Fibroblast of lung (primary cell): ENCODE data around the gene SPTB. TPM values are rescaled to one million over a fixed set of nuclear protein-coding genes. Genes with fewer than 3 reads are reported as not detected.

Experiments
- DNase-seq, 2 donors: peaks; one replicate each; pipeline versions ENCODE4 v3.0.0 to v3.0.0-alpha.2; 2010; ENCODE audit warnings: low read depth in 2 of 2
- H2AFZ ChIP-seq: 2 replicates; pipeline ENCODE4 v1.5.1; 2012; ENCODE audit warnings: low read length, control low read depth, inconsistent platforms
- H3K27ac ChIP-seq: 2 replicates; pipeline ENCODE4 v1.5.1; 2011; ENCODE audit warnings: low read length, control low read depth; ENCODE audit not compliant: insufficient read depth
- H3K27me3 ChIP-seq: 2 replicates; pipeline ENCODE4 v1.5.1; 2011; ENCODE audit warnings: mild to moderate bottlenecking, low read length; ENCODE audit not compliant: control insufficient read depth, insufficient read depth
- H3K36me3 ChIP-seq: 2 replicates; pipeline ENCODE4 v1.5.1; 2011; ENCODE audit warnings: low read length; ENCODE audit not compliant: control insufficient read depth, insufficient read depth
- H3K4me1 ChIP-seq: 2 replicates; pipeline ENCODE4 v1.5.1; 2011; ENCODE audit warnings: low read length; ENCODE audit not compliant: control insufficient read depth, insufficient read depth; ENCODE audit errors: extremely low read depth
- H3K4me2 ChIP-seq: 2 replicates; pipeline ENCODE4 v1.5.1; 2011; ENCODE audit warnings: low read length, control low read depth; ENCODE audit not compliant: insufficient read depth; ENCODE audit errors: extremely low read depth
- H3K4me3 ChIP-seq, 4 experiments: fragments of 200-600 bp in 1 of 4; sonication (generic) in 1 of 4; replicated peaks in 1 of 4; 2 replicates each; pipeline ENCODE4 v1.5.1; 2011 to 2016; ENCODE audit warnings: low read length in 4 of 4, low read depth in 3 of 4, mild to moderate bottlenecking in 3 of 4, control low read depth in 2 of 4, inconsistent platforms in 1 of 4, mixed read lengths in 1 of 4; ENCODE audit not compliant: insufficient read depth in 1 of 4; ENCODE audit errors: control extremely low read depth in 1 of 4
- H3K79me2 ChIP-seq: 2 replicates; pipeline ENCODE4 v1.5.1; 2012; ENCODE audit warnings: mild to moderate bottlenecking, low read length, inconsistent platforms; ENCODE audit not compliant: control insufficient read depth, insufficient read depth
- H3K9ac ChIP-seq: 2 replicates; pipeline ENCODE4 v1.5.1; 2011; ENCODE audit warnings: mild to moderate bottlenecking, low read length, control low read depth; ENCODE audit not compliant: insufficient read depth
- H3K9me3 ChIP-seq: 2 replicates; pipeline ENCODE4 v1.5.1; 2012; ENCODE audit warnings: low read depth, low read length; ENCODE audit not compliant: control insufficient read depth, insufficient read depth
- H4K20me1 ChIP-seq: 2 replicates; pipeline ENCODE4 v1.5.1; 2011; ENCODE audit warnings: low read length; ENCODE audit not compliant: control insufficient read depth, insufficient read depth; ENCODE audit errors: extremely low read depth
- CTCF ChIP-seq, 2 donors: IDR thresholded peaks in 1 of 2; conservative IDR thresholded peaks in 1 of 2; 1 replicate in 1 of 2; 2 replicates in 1 of 2; pipeline ENCODE4 v1.5.1; 2011 to 2012; ENCODE audit warnings: low read length in 2 of 2, control low read depth in 1 of 2, inconsistent platforms in 1 of 2, low read depth in 1 of 2, mild to moderate bottlenecking in 1 of 2
- EZH2 ChIP-seq: IDR thresholded peaks from 2 replicates; pipeline ENCODE4 v1.5.1; 2012; ENCODE audit warnings: low read length, control low read depth, mild to moderate bottlenecking; ENCODE audit errors: missing control alignments
- polyA plus RNA-seq, 2 donors: library from polyadenylated mRNA; depleted of rRNA in 1 of 2; stranded (reverse) in 1 of 2; unstranded in 1 of 2; fragments of >200 nt; gene quantifications; 2 replicates each; pipeline ENCODE4 v1.2.1, GENCODE V29; 2011 to 2012; ENCODE audit warnings: missing spikeins in 1 of 2
- total RNA-seq: library from RNA; depleted of rRNA; stranded (reverse); fragments of >200 nt; gene quantifications from 2 replicates; pipeline ENCODE4 v1.2.1, GENCODE V29; 2014

Gene SPTB
- total and polyA plus RNA-seq, 2 donors (not counting 1 experiment from before 2014, with no cell fraction given), result not detected

GRCh38 chr14:64877846-64878245 lies 1.9 kb downstream of the SPTB start:
- Histone ChIP-seq H3K36me3 (no peaks in the 10 kb centered on the region), H3K27ac (no peak overlapping the region), H3K4me3 (no peak overlapping the region), H3K27me3 (peaks cover 48% of the 10 kb centered on the region), H3K79me2 (no peaks in the 10 kb centered on the region), H3K9ac (no peak overlapping the region), H2AFZ (no peak overlapping the region), H4K20me1 (no peaks in the 10 kb centered on the region), H3K4me1 (no peaks in the 10 kb centered on the region), H3K4me2 (no peak overlapping the region), H3K9me3 (no peaks in the 10 kb centered on the region)
- DNase-seq, result no peak
- TF ChIP-seq EZH2 (no peak), CTCF (conservative IDR thresholded peaks at IDR 0.05 in 1 of 2, IDR thresholded peaks at IDR 0.05 in 1 of 2; ENCODE audit: low read depth in 1 of 2, low read length in 2 of 2) (no peak)

GRCh38 chr14:64875350-64875749 lies 4.4 kb downstream of the SPTB start:
- peaks cover 29% of the 10 kb centered on the region for H3K27me3 ChIP-seq
- no peak for TF ChIP-seq CTCF (conservative IDR thresholded peaks at IDR 0.05 in 1 of 2, IDR thresholded peaks at IDR 0.05 in 1 of 2; ENCODE audit: low read depth in 1 of 2, low read length in 2 of 2)
- TF ChIP-seq EZH2, result no peak

GRCh38 chr14:64873506-64874219 lies 6.0 kb downstream of the SPTB start:
- H3K4me1 ChIP-seq, result no peaks in the 10 kb centered on the region
- H3K4me3 ChIP-seq, result no peak overlapping the region
- H3K36me3 ChIP-seq, result no peaks in the 10 kb centered on the region
- no peaks in the 10 kb centered on the region for H3K79me2 ChIP-seq
- TF ChIP-seq CTCF (conservative IDR thresholded peaks at IDR 0.05 in 1 of 2, IDR thresholded peaks at IDR 0.05 in 1 of 2; ENCODE audit: low read depth in 1 of 2, low read length in 2 of 2) (no peak), EZH2 (no peak)
- no peaks in the 10 kb centered on the region for H3K9me3 ChIP-seq
- peaks cover 19% of the 10 kb centered on the region for H3K27me3 ChIP-seq
- no peak overlapping the region for H3K27ac ChIP-seq
- H4K20me1 ChIP-seq, result no peaks in the 10 kb centered on the region
- no peak overlapping the region for H3K9ac ChIP-seq
- H2AFZ ChIP-seq, result no peak overlapping the region
- no peak overlapping the region for H3K4me2 ChIP-seq
- no peak for DNase-seq

More at GRCh38 chr14:64875350-64875749, 4.4 kb downstream of the SPTB start:
- Histone ChIP-seq H3K4me1 (no peaks in the 10 kb centered on the region), H3K36me3 (no peaks in the 10 kb centered on the region), H3K9me3 (no peaks in the 10 kb centered on the region), H3K79me2 (no peaks in the 10 kb centered on the region), H3K9ac (no peak overlapping the region), H2AFZ (no peak overlapping the region), H3K4me2 (no peak overlapping the region), H3K27ac (no peak overlapping the region), H4K20me1 (no peaks in the 10 kb centered on the region), H3K4me3 (no peak overlapping the region)
- DNase-seq, result no peak
